ENCODE results near the gene TGM5. TPM values are rescaled to one million over a fixed set of nuclear protein-coding genes. Genes with fewer than 3 reads are reported as not detected.
A peak's percentile ranks its signal among the peaks of the same experiment; 100 is the strongest.

TGM5 gene, protein sequence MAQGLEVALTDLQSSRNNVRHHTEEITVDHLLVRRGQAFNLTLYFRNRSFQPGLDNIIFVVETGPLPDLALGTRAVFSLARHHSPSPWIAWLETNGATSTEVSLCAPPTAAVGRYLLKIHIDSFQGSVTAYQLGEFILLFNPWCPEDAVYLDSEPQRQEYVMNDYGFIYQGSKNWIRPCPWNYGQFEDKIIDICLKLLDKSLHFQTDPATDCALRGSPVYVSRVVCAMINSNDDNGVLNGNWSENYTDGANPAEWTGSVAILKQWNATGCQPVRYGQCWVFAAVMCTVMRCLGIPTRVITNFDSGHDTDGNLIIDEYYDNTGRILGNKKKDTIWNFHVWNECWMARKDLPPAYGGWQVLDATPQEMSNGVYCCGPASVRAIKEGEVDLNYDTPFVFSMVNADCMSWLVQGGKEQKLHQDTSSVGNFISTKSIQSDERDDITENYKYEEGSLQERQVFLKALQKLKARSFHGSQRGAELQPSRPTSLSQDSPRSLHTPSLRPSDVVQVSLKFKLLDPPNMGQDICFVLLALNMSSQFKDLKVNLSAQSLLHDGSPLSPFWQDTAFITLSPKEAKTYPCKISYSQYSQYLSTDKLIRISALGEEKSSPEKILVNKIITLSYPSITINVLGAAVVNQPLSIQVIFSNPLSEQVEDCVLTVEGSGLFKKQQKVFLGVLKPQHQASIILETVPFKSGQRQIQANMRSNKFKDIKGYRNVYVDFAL
- total RNA-seq (2021) (0.39 and 1.7 TPM in 2 replicates), Bru-seq, nascent RNA (percentile 16 among the genes with signal in this experiment), BruChase-seq, experiment 1, labeled RNA remaining after a 2-hour chase (percentile 17 among the genes with signal in this experiment), BruChase-seq, experiment 2, labeled RNA remaining after a 6-hour chase (percentile 24 among the genes with signal in this experiment)
- long read RNA-seq, partial matches to known transcripts: 1 of 2 reads
- long read RNA-seq, other reads (novel, unspliced or antisense): 0 of 2 reads

DNA sequence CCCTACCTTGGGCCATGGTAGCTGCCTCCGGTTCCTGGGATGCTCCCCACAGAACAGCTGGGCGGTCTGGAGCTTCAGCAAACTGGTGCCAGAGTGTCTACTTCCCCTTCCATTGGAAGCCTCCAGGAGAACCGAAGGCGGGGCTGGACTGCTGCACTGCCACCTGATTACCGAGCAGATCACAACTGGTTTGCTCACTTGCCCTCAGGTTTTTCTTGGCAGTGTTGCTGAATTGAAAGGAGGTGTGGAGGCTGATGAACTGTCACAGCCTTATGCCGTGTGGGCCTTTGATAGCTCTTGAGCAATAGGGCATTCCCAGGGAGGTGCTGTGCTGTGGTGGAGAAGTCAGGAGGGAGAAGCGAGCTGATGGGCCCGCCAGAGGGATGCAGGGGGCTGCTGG lies at the start of gene TGM5:
TSS of gene TGM5 (minus strand) at position 95 of the 400 bp plus-strand sequence. CDS start at position 16, 79 bp downstream.
- Histone ChIP-seq H3K4me1 (replicated peaks; ENCODE audit: insufficient read depth) (peaks cover 25% of the 10 kb centered on the region), H3K9me3 (ENCODE audit: insufficient read depth, low read depth) (no peaks in the 10 kb centered on the region), H3K36me3 (ENCODE audit: low read depth) (no peaks in the 10 kb centered on the region), H3K79me2 (ENCODE audit: low read depth) (no peaks in the 10 kb centered on the region), H3K4me2 (peak within 1 kb of the TSS; percentile 69), H4K20me1 (ENCODE audit: insufficient read depth) (no peaks in the 10 kb centered on the region), H3F3A (ENCODE audit: insufficient read depth, low read depth) (peaks cover 16% of the 10 kb centered on the region; the same call in 1 of the 2 replicates), H3K27ac (peak within 1 kb of the TSS; percentile 69), H3K27me3 (ENCODE audit: insufficient read depth, low read depth) (no peaks in the 10 kb centered on the region), H3K4me3 (peak within 1 kb of the TSS; percentile 40), H3K9me2 (ENCODE audit: insufficient read depth) (no peaks in the 10 kb centered on the region), H2AFZ (no peak within 1 kb of the TSS)
- BruUV-seq (replicated peaks): no TSS peak
- ChIA-PET CTCF (interaction anchor here (1.3 kb wide), 1 partner anchor 42 kb away, joined by 7 read pairs; no protein-coding TSS in a partner anchor), POLR2A (ENCODE audit: unreplicated experiment) (no interaction called here)
- DNase-seq: peak; percentile 70 to 91
- intact Hi-C loops (cut with micrococcal nuclease; ENCODE audit: unreplicated experiment): no loop called here
- TF ChIP-seq, protein P1, sequence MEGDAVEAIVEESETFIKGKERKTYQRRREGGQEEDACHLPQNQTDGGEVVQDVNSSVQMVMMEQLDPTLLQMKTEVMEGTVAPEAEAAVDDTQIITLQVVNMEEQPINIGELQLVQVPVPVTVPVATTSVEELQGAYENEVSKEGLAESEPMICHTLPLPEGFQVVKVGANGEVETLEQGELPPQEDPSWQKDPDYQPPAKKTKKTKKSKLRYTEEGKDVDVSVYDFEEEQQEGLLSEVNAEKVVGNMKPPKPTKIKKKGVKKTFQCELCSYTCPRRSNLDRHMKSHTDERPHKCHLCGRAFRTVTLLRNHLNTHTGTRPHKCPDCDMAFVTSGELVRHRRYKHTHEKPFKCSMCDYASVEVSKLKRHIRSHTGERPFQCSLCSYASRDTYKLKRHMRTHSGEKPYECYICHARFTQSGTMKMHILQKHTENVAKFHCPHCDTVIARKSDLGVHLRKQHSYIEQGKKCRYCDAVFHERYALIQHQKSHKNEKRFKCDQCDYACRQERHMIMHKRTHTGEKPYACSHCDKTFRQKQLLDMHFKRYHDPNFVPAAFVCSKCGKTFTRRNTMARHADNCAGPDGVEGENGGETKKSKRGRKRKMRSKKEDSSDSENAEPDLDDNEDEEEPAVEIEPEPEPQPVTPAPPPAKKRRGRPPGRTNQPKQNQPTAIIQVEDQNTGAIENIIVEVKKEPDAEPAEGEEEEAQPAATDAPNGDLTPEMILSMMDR (conservative IDR thresholded peaks at IDR 0.05): no peak
- no peak for TF ChIP-seq EZH2 (IDR thresholded peaks at IDR 0.05; ENCODE audit: low read depth)

DNA sequence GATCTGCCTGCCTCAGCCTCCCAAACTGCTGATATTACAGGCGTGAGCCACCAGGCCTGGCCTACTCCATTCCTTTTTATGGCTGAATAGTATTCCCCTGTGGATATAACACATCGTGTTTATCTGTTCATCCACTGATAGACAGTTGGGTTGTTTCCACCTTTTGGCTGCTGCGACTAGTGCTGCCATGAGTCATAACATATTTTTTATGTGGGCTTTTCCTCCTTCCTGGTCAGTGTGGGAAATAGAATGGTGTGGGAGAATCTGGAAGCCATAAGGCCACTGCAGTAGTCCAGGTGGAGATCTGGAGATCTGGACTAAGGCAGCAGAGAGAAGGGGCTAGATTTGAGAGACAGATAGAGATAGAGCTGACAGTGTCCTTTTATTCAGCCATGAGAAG lies 47.4 kb upstream of the TGM5 start:
- Histone ChIP-seq H3K36me3 (ENCODE audit: low read depth) (no peaks in the 10 kb centered on the region), H3K27me3 (ENCODE audit: insufficient read depth, low read depth) (0 out of 2 replicates have a peak, but pooled peaks cover 3% of the 10 kb centered on the region), H3K4me3 (no peak overlapping the region), H3K9me2 (ENCODE audit: insufficient read depth) (no peaks in the 10 kb centered on the region), H3K4me2 (no peak overlapping the region), H3K27ac (no peak overlapping the region), H3K4me1 (replicated peaks; ENCODE audit: insufficient read depth) (no peaks in the 10 kb centered on the region), H3K79me2 (ENCODE audit: low read depth) (no peaks in the 10 kb centered on the region), H2AFZ (no peak overlapping the region), H3K9me3 (ENCODE audit: insufficient read depth, low read depth) (no peaks in the 10 kb centered on the region), H3F3A (ENCODE audit: insufficient read depth, low read depth) (no peaks in the 10 kb centered on the region), H4K20me1 (ENCODE audit: insufficient read depth) (no peaks in the 10 kb centered on the region)
- ChIA-PET POLR2A (ENCODE audit: unreplicated experiment) (interaction anchor here (0.6 kb wide), 1 partner anchor 767 kb away, joined by 5 read pairs; no protein-coding TSS in a partner anchor), CTCF (no interaction called here)
- intact Hi-C loops (cut with micrococcal nuclease; ENCODE audit: unreplicated experiment): no loop called here
- TF ChIP-seq, protein P1 (conservative IDR thresholded peaks at IDR 0.05): no peak
- no peak for TF ChIP-seq EZH2 (IDR thresholded peaks at IDR 0.05; ENCODE audit: low read depth)
- no peak for DNase-seq
- no TSS peak for BruUV-seq (replicated peaks)

DNA sequence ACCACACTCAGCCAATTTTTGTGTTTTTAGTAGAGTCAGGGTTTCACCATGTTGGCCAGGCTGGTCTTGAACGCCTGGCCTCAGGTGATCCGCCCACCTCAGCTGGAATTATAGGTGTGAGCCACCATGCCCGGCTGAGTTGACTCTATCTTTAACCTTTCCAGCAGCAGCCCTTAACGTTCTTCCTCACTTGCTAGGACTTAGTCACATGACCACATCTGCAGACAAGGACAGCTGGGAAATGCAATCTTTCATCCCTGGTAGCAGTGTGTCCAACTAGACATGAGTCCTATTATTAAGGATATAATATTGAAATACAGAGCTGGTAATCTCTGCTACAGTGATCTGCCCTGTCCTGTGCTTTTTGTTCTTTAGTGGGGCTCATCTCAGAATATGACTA lies 45.6 kb upstream of the TGM5 start:
- 0 out of 2 replicates have a peak, but pooled peaks cover 3% of the 10 kb centered on the region for H3K27me3 ChIP-seq (ENCODE audit: insufficient read depth, low read depth)
- TF ChIP-seq EZH2 (IDR thresholded peaks at IDR 0.05; ENCODE audit: low read depth): no peak
- TF ChIP-seq, protein P1 (conservative IDR thresholded peaks at IDR 0.05): no peak
- H3K9me3 ChIP-seq (ENCODE audit: insufficient read depth, low read depth): no peaks in the 10 kb centered on the region
- no TSS peak for BruUV-seq (replicated peaks)
- ChIA-PET POLR2A (ENCODE audit: unreplicated experiment) (no interaction called here), CTCF (no interaction called here)
- H3F3A ChIP-seq (ENCODE audit: insufficient read depth, low read depth): no peaks in the 10 kb centered on the region
- H2AFZ ChIP-seq: no peak overlapping the region
- H3K4me3 ChIP-seq: no peak overlapping the region
- no peak for DNase-seq
- no peaks in the 10 kb centered on the region for H3K79me2 ChIP-seq (ENCODE audit: low read depth)
- no peaks in the 10 kb centered on the region for H4K20me1 ChIP-seq (ENCODE audit: insufficient read depth)
- intact Hi-C loops (cut with micrococcal nuclease; ENCODE audit: unreplicated experiment): no loop called here
- H3K36me3 ChIP-seq (ENCODE audit: low read depth): no peaks in the 10 kb centered on the region
- H3K4me1 ChIP-seq (replicated peaks; ENCODE audit: insufficient read depth): no peaks in the 10 kb centered on the region
- no peak overlapping the region for H3K27ac ChIP-seq
- H3K9me2 ChIP-seq (ENCODE audit: insufficient read depth): no peaks in the 10 kb centered on the region
- H3K4me2 ChIP-seq: no peak overlapping the region

All from PC-9 (cell line).